Hindlimb muscle (tissue), 1 donor: ENCODE measurements around the gene VGF. TPM values are rescaled to one million over a fixed set of nuclear protein-coding genes. Genes with fewer than 3 reads are reported as not detected.

Experiments
- DNase-seq: peaks from one replicate; pipeline ENCODE4 v3.0.0-alpha.2; 2013
- polyA plus RNA-seq: library from polyadenylated mRNA; unstranded; fragments of 120-200 nt; gene quantifications from one replicate; pipeline ENCODE4 v1.2.1, GENCODE V29; 2013; ENCODE audit not compliant: insufficient read length

Gene VGF
- polyA plus RNA-seq, 1 donor: not detected

DNA sequence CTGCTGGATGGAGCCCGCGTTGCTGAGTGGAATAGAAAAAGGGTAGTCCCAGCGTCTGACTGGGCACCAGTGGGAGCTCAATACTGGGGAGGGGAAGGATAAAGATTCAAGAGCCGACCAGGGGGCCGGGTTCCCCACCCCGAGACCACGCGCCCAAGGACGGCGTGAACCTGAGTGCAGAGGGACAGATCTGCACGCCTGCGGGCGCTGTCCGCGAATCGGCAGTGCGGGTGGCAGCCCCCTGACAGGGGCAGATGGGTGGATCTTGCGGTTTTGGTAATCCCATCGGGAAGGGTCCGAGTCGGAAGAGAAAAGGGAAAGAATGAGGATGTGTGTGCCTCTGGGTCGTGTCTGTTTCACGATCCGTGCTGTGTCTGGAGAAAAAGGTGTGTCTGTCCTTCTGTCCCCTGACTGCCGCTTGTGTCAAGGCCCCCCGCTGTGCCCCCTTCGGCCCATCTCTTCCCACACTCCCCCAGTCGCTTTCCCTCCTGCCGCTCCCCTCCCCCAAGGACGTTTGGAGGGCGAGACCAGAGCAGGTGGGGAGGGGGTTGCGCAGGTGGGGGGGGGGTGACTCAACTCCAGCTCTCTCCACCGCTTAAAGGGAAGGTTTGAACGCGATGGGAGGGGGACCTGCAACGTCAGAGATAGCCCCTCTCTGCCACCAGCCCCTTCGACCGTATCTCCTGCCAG, 734 bp upstream of the VGF start:
- DNase-seq: no peak

DNA sequence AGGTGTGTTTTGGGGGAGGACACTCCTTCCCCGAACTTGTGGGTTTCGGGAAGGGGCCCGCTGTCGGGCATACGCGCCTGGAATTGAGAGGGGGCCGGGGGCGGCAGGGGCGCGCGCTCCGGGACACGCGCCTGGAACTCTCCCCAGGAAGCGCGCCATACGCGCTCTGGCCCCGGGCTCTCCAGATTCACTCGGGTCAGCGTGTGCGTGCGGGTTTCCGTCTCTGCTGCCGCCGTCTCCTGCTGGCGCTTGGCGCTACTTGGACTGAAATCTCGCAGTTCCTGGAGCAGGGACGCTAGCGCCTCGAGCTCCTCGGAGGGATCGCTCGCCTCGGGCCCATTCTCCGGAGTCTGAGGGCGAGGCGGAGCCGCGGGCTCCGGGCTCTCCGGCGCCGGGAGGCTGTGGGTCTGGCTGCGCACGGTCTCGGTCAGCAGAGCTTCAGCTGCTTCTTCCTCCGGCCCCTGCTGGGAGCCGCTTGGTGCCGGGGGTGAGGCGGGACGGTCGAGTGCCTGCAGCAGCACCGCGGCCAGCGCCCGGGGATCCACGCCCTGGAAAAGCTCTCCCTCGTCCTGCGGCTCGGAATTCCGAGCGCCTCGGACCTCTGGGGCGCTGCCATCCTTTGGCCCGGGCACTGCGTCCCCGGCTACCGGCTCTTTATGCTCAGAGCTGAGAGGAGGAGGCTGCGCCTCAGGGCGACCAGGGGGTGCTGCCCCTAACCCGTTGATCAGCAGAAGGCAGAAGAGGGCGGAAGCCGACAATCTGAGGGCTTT, 1.1 kb downstream of the VGF start:
- DNase-seq: no peak

DNA sequence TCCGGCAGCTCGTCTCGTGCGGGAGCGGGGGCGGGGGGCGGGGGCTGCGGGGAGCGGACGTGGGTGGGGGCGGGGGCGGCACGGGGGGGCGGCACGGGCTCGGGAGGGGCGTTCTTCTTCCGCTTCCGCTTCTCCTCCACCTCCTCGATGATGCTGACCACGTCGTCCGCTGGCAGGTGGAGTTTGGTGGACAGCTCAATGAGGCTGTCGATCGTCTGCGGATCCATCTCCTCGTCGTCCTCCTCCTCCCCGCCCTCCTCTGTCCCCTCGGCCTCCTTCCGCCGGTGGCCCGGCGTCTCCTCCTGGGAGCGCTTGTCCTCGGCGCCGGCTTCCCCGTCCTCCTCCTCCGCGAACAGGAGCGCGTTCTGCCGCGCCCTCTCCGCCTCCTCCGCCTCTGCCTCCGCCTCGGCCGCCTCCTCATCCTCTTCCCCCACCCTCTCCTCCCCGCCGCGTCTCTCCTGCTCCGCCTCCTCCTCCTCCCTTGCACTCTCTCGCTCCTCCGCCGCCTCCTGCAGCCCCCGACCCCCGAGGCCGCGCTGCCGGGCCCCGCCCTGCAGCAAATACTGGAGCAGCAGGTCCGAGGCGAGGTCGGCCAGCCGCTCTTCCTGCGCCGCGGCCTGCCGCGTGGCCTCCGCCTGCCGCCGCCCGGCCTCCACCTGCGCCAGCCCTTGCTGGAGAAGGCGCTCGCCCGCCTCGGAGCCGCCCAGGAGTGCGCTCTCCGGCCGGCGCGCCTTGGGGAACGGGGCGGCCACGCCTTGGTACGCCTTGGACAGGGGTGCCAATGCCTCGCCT, 1.9 kb downstream of the VGF start:
- no peak for DNase-seq

DNA sequence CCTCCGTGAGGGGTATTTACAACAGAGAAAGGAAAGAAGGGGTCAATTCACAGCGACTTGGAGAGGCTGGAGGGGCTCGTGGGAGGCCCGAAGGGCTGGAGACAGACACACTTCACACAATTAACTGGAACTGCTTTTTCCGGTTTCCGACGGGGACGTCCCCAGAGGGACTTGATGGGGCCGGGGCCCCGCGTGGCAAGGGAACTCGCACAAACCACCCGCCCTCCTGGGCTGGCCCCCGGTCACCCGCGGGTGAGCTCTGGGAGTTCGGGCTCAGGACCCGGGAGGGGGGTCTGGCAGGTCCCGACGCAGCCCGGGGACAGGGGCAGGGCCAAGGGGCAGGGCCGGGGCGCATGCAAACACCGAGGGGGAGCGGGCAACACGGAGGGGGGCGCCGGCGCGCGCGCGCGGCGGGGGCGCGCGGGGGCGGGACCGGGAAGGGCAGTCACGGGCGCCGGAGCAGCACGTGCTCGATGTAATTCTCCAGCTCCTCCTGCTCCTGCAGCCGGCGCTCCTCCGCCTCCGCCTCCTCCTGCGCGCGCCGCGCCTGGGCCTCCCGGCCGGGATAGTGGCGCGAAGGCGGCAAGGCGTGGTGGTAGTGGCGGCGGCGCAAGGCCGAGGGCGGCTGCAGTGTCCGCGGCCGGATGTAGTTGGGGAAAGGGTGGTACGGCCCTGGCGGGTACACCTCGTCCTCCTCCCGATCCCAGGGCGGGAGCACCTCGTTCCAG, 2.7 kb downstream of the VGF start:
- no peak for DNase-seq

DNA sequence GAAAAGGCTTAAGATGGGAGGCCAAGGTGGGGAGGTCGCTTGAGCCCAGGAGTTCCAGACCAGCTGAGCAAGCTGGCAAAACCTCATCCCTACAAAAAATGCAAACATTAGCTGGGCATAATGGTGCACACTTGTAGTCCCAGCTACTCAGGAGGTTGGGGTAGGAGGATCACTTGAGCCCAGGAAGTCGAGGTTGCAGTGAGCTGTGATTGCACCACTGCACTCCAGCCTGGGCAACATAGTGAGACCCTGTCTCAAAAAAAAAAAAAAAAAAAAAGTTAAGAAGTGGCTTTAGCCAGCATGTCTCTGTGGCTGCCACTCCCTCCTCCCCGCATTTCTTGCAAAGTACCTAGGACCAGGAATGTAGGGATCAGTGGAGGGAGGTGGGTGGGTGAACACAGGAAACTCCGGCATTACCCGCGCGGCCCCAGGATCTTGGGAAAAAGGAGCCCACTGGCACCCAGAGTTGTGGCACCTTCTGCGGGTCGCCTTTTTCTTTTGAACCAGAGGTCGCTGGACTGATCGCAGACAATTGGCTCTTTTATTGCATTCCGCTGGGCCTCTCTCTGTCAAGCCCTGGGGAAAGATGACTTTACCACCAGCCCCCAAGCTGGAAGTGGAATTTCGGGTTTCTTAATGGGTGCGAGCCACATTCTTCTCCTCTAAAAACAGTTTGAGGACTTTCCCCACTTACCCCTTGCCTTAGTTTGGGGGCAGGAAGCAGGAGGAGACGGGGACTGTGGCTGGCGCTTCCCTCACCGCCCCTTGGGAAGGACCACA, 3.5 kb downstream of the VGF start:
- DNase-seq: no peak

DNA sequence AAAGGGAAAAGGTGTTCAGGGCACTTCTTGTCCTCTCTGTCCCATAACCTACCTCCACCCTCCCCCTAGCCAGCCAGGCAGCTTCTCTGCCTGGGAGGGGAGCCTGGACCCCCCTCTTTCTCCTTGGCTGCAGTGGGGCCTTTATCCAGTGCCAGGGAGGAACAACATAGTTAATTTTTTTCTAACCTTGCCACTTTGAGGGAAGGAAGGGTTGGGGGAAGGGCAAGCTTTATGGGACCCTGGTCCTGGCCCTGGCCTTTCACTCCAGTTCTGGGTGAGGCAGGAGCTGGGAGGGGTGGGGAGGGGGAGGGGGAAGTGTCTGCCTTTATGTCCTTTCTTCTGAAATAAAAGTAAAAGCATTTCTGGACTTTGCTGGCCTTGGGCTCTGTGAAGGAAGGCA, 4.5 kb downstream of the VGF start:
- no peak for DNase-seq

DNA sequence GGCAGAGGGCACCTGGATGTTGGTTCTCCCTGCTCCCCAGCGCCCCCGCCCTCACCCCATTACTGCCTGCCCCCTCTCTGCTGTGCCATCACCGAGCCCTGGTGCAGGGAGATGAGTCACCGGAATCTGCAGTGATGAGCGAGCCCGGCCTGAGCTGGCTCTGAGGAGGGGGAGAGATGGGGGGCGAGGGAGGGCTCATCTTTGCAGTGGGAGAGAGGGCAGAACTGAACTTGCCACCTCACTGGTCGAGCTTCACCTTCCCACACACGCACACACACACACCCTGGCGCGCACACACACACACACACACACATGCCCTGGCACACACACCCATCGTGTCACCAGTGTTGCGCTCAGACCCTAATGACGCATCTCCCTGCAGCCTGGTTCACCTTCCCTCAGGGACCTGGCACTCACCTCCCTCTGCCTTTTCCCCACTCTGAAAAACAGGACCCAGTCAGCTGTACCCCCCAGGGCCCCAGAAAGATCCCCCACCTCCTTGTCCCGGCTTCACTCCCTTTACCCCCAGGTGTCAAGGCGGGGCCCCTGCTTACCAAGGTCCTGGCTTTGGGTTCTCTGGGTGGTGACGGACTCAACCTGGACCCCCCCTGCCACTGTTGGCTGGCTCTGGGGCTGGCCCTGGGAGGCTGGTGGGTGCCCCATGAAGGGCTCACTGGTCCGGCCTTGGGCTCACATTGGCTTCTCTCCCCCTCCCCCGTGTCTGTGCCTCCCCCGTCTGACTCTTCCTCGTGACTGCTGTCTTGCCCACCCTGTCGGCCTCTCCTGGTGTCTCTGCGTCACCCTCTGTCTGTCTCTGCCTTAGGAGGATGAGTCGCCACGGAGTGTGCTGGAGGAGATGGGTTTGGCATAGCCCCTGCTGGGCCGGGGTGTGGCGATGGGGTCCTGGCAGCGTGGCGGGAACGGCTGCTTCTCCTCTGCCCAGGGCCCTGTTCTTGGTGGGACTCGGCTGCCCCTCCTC, 5.4 kb downstream of the VGF start:
- DNase-seq: no peak

DNA sequence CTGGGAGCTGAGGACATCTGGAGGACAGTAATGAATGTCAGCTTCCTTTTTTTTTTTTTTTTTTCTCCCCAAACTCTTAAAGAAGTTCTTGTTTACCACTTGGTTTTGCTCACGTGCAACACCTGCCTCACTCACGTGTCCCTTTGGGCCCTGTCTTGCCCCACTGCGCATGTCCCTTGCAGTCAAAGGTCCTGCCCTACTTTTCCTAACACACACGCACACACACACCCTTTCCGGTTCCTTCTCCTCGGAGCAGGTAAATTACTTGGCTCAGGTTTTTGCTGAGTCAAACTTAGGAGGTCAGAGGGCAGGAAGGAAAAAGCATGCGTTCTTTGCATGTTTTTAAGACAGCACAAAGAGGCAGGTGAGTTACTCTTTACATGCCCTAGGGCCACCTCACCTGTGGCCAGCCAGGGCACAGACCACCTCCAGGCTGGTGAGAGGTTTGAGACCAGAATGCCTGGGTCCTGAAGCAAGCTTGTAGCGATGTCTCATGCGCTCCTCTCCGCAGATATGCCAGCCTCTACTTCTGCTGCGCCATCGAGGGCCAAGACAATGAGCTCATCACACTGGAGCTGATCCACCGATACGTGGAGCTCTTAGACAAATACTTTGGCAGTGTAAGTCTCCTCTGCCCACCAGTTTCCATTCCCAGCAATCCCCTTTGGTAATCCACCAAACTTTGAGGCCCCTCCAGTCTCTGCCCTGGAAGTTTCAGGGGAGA, 8.3 kb downstream of the VGF start:
- DNase-seq: no peak

DNA sequence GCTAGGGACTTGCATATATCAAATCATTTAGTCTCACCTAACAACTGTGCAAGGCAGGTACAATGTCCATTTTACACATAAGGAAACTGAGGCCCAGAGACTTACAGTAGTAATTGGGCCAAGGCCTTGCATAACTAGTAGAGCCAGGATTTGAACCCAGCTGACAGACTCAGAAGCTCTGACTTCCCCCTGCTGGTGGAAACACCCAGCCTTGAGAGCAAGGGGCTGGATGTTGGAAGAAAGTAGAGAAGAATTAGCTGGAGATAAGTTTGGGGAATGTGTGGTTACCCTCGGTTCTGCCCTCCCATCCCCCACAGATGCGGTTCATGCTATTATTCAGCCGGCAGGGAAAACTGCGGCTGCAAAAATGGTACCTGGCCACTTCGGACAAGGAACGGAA, 9.1 kb downstream of the VGF start:
- DNase-seq: no peak

DNA sequence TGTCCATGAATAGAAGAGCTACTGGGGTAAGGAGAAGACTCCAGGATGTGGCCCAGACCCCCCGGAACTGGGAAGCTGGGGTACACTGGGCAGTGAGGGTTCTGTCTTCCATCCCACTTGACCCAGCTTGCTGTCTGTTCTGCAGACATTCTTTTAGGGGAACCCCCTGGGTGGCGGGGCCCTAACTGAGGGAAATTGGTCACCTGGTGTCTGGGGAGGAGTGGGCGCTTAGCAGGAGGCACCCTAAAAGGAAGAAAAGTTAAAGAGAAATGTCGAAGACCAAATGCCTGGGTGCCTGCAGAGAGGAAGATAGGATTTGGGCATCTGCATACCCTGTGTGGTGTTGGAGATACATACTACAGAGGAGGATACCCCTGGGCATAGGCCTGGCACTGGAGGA, 10.1 kb downstream of the VGF start:
- DNase-seq: no peak

DNA sequence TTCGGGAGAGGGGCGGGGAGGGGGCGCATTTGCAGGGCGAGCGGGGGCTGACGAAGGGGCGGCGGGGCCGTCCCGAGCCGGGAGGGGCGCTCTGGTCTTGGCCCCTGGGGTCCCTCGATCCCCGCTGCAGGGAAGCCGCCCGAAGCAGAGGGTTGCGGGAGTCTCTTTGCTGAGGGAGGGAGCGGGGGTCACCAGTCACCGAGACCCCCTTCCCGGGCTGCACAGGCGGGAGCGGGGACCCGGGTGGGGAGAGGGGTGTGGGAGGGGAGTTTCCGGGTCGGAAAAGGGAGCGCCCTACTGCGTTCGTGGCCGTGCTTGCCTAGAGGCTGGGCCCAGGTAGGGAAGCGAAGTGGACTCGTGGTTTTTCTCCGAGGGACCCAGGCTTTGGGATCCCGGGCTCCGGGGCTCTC, 10.7 kb downstream of the VGF start:
- DNase-seq: no peak

DNA sequence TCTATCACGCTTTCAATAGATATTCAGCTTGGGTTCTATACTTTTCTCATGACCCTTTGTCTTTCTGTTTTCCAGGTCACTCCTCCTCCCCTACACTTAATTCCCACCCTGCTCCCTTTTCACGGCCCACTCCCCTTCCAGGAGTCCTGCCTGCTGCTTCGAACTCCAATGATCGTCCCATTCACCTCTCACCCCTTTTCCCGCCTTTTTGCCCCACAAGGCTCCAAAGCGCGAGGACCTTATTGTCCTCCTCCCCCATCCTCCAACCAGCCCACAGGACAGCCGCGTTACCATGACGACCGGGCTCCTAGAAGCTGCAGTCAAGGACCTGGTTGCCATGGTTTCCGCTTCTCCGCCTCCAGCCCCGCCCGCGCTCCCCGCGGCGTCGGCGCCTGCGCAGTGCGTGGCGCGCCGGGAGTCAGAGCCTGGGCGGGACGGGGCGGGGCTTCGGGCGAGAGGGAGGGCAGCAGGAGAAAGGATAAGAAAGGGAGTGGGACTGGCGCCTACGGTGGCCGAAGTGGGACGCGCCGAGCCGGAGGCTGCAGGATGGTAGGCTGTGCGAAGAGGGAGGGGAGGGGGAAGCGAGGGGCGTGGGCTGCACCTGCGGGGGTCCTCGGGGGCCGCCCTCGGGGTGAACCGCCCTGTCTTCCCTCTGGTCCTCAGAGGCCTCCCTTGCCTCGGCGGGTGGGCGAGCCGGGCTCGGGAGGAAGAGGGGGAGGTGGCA, 11.2 kb downstream of the VGF start, which contains the start of gene AP1S1:
Gene AP1S1, plus strand, starts transcription at position 508 of the 724 bp plus-strand sequence. Its CDS starts 39 bp downstream, at position 547.
- peak; percentile 94 for DNase-seq

DNA sequence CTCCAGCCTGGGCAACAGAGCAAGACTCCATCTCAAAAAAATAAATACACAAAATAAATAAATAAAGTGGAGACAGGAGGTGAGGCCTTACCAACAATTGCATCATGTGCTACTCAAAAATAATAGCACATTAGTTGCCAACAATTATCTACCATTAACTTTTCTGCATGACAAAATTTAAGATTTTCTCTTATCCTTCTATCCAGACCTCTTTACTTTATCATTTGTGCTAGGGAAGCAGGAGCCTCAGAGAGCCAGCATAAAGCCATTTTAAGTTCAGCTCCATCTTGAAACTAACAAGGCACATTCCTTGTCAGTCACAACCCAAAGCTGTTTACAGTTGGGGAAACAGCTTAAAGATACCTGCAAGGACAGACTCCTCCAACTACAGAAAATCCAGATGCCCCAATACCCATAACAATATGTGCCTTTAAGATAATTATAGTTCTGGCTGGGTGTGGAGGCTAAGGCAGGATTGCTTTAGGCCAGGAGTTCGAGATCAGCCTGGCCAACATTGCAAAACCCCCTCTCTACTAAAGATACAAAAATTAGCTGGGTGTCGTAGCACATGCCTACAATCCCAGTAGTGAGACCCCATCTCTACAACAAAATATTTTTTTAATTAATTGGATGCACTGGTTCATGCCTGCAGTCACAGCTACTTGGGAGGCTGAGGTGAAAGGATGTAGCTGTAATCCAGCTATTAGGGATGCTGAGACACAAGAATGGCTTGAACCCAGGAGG, 13.3 kb downstream of the VGF start:
- no peak for DNase-seq

DNA sequence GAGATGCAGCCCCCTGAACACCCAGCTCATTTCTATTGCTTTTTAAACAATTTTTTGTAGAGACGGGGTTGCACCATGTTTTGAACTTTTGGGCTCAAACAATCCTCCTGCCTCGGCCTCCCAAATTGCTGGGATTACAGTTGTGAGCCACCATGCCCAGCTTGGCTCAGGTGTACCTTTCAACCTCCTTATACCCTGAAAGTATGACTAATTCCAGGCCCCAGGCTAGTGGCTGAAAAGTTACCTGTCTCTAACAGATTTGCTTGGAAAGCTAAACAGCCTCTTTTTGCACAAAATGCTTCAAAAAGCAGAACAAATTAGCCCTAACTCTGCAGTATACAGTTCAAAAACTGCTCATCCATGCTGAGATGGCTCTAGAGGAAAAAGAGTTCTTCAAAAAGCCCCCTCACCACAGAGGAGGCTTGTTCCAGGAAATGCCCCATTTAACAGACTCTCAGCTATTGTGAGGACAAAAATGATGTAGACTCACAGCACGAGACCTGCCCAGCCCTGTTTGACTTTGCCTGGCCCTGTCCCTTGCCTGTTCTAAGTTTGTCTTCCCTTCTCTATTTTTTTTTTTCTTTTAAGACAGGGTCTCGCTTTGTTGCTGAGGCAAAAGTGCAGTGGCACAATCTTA, 24.5 kb downstream of the VGF start:
- no peak for DNase-seq

DNA sequence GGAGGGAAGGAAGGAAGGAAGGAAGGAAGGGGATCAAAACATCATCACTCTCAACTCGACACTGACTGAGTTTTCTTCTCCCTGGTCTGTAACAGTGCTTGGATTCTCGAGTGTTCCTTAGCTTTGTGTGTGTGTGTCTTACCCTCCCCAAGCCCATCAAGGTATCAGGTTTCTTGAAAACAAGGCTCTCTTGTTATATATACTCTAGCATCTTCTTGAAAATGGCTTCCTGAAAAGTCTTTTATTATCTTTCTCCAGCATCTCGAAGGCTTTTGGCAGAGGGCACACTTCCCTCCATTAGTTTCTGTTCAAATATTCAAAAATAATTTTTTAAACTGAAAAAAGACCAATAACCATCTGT, 25.1 kb downstream of the VGF start:
- DNase-seq: no peak

DNA sequence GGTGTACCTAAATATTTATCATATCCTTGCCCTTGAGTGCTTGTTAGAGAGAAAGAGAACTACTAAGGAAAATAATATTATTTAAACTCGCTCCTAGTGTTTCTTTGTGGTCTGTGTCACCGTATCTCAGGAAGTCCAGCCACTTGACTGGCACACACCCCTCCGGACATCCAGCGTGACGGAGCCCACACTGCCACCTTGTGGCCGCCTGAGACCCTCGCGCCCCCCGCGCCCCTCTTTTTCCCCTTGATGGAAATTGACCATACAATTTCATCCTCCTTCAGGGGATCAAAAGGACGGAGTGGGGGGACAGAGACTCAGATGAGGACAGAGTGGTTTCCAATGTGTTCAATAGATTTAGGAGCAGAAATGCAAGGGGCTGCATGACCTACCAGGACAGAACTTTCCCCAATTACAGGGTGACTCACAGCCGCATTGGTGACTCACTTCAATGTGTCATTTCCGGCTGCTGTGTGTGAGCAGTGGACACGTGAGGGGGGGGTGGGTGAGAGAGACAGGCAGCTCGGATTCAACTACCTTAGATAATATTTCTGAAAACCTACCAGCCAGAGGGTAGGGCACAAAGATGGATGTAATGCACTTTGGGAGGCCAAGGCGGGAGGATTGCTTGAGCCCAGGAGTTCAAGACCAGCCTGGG, 27.0 kb downstream of the VGF start:
- peak; percentile 49 for DNase-seq

DNA sequence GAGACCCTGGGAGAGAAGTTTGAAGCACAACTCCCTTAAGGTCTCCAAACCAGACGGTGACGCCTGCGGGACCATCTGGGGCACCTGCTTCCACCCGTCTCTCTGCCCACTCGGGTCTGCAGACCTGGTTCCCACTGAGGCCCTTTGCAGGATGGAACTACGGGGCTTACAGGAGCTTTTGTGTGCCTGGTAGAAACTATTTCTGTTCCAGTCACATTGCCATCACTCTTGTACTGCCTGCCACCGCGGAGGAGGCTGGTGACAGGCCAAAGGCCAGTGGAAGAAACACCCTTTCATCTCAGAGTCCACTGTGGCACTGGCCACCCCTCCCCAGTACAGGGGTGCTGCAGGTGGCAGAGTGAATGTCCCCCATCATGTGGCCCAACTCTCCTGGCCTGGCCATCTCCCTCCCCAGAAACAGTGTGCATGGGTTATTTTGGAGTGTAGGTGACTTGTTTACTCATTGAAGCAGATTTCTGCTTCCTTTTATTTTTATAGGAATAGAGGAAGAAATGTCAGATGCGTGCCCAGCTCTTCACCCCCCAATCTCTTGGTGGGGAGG, 27.6 kb downstream of the VGF start:
- no peak for DNase-seq
